HG02678 (cell line): ENCODE measurements around the gene SVOP.

Source experiments
- ATAC-seq: cut with Tn5 transposase; IDR thresholded peaks from one replicate; pipeline ENCODE4 v1.9.1; 2021; ENCODE audit warnings: mild to moderate bottlenecking, moderate library complexity; ENCODE audit not compliant: unreplicated experiment

The SVOP gene

GRCh38 chr12:108858311-108859074, 162.4 kb downstream of the SVOP start:
- no peak for ATAC-seq
